ENCODE measurements around the gene EPHB1.

Gene EPHB1

GRCh38 chr3:135161425-135161824 is 366.4 kb downstream of the EPHB1 start:
- DNase-seq (no peak), ATAC-seq (no peak)

GRCh38 chr3:135163701-135164100 is 368.6 kb downstream of the EPHB1 start:
- ATAC-seq = no peak
- no peak for DNase-seq

- no peak for DNase-seq
- no peak for ATAC-seq
These were observed 370.2 kb downstream of the EPHB1 start for GRCh38 chr3:135165260-135165659.

- no peak for DNase-seq
- ATAC-seq = no peak
These were observed 371.3 kb downstream of the EPHB1 start for GRCh38 chr3:135166266-135166825.

- ATAC-seq (no peak), DNase-seq (no peak)
These were observed 373.8 kb downstream of the EPHB1 start for GRCh38 chr3:135168822-135169221.

GRCh38 chr3:135169651-135170050 is 374.6 kb downstream of the EPHB1 start:
- DNase-seq (no peak), ATAC-seq (no peak)

- DNase-seq (no peak), ATAC-seq (no peak)
These were observed 375.7 kb downstream of the EPHB1 start for GRCh38 chr3:135170732-135171131.

GRCh38 chr3:135172191-135172869 is 377.3 kb downstream of the EPHB1 start:
- DNase-seq (no peak), ATAC-seq (no peak)

- no peak for ATAC-seq
- no peak for DNase-seq
These were observed 380.7 kb downstream of the EPHB1 start for GRCh38 chr3:135175728-135176277.

GRCh38 chr3:135176881-135177280 is 381.8 kb downstream of the EPHB1 start:
- no peak for ATAC-seq
- no peak for DNase-seq

GRCh38 chr3:135178566-135178965 is 383.5 kb downstream of the EPHB1 start:
- ATAC-seq = no peak
- no peak for DNase-seq

- DNase-seq (no peak), ATAC-seq (no peak)
These were observed 386.3 kb downstream of the EPHB1 start for GRCh38 chr3:135181408-135181807.

- no peak for DNase-seq
- no peak for ATAC-seq
These were observed 387.4 kb downstream of the EPHB1 start for GRCh38 chr3:135182364-135182998.

GRCh38 chr3:135190658-135191057 is 395.6 kb downstream of the EPHB1 start:
- no peak for DNase-seq
- no peak for ATAC-seq

- ATAC-seq = no peak
- no peak for DNase-seq
These were observed 396.6 kb downstream of the EPHB1 start for GRCh38 chr3:135191708-135192107.

- no peak for ATAC-seq
- DNase-seq = no peak
These were observed 397.9 kb downstream of the EPHB1 start for GRCh38 chr3:135192929-135193328.

GRCh38 chr3:135197246-135197645 is 402.2 kb downstream of the EPHB1 start:
- no peak for ATAC-seq
- DNase-seq = no peak

GRCh38 chr3:135197856-135198255 is 402.8 kb downstream of the EPHB1 start:
- DNase-seq = no peak
- no peak for ATAC-seq

- ATAC-seq (no peak), DNase-seq (no peak)
These were observed 404.1 kb downstream of the EPHB1 start for GRCh38 chr3:135199137-135199536.

GRCh38 chr3:135203026-135203425 is 408.0 kb downstream of the EPHB1 start:
- ATAC-seq (no peak), DNase-seq (no peak)

GRCh38 chr3:135213213-135213612 is 418.2 kb downstream of the EPHB1 start:
- ATAC-seq = no peak
- DNase-seq = no peak

GRCh38 chr3:135213822-135214221 is 418.8 kb downstream of the EPHB1 start:
- no peak for ATAC-seq

GRCh38 chr3:135214400-135214799 is 419.3 kb downstream of the EPHB1 start:
- no peak for ATAC-seq
- no peak for DNase-seq

More at GRCh38 chr3:135213822-135214221, 418.8 kb downstream of the EPHB1 start:
- DNase-seq = no peak
